ENCODE data around the gene CYBC1. TPM values are rescaled to one million over a fixed set of nuclear protein-coding genes. Genes with fewer than 3 reads are reported as not detected.
"Not testable (repeated sequence)": the region's sequence is repeated elsewhere in the genome, so short reads cannot be mapped to it uniquely, and the experiment has no call there.

The CYBC1 gene
- total RNA-seq, 1 experiment from 2014 or later = 174 TPM

GRCh38 chr17:82461827-82462524 lies 11.4 kb upstream of the CYBC1 start:
- intact Hi-C loops (cut with micrococcal nuclease; ENCODE audit: unreplicated experiment) = no loop called here
- Histone ChIP-seq H3K4me1 (ENCODE audit: control insufficient read depth, insufficient read depth, low read length) (peaks cover 15% of the 10 kb centered on the region), H3K36me3 (ENCODE audit: control insufficient read depth, insufficient read depth, low read length) (peaks cover 4% of the 10 kb centered on the region; the same call in 1 of the 2 replicates), H3K9me3 (ENCODE audit: control insufficient read depth, insufficient read depth, low read depth, low read length) (no peaks in the 10 kb centered on the region), H3K4me3 (ENCODE audit: low read depth in 2 of 2, low read length in 2 of 2) (no peak overlapping the region), H3K27me3 (ENCODE audit: control insufficient read depth, insufficient read depth, low read length) (no peaks in the 10 kb centered on the region), H3K27ac (ENCODE audit: low read length) (no peak overlapping the region)
- BruUV-seq (replicated peaks) = no TSS peak
- ATAC-seq (no peak), DNase-seq (ENCODE audit: low read depth, low spot score) (no peak)
- in situ Hi-C loops (cut with HindIII; ENCODE audit: low pct_unique_long_range_greater_than_20kb, low sequenced_read_pairs) = no loop called here
- ChIA-PET CTCF (no interaction called here), POLR2A (no interaction called here)
- no peak for TF ChIP-seq REST (IDR thresholded peaks at IDR 0.05; ENCODE audit: insufficient read depth in 1 of 2, low read depth in 2 of 2, low read length in 1 of 2)
- TF ChIP-seq SIN3A (IDR thresholded peaks at IDR 0.05; ENCODE audit: borderline replicate concordance, insufficient read depth, low read depth, low read length) = no peak
- TF ChIP-seq CTCF (IDR thresholded peaks at IDR 0.05) = no peak
- no peak for TF ChIP-seq POLR2AphosphoS5 (IDR thresholded peaks at IDR 0.05; ENCODE audit: low read depth, low read length)

GRCh38 chr17:82459936-82460335 lies 9.4 kb upstream of the CYBC1 start:
- in situ Hi-C loops (cut with HindIII; ENCODE audit: low pct_unique_long_range_greater_than_20kb, low sequenced_read_pairs); CTCF ChIA-PET; H3K9me3 ChIP-seq (ENCODE audit: control insufficient read depth, insufficient read depth, low read depth, low read length); H3K27me3 ChIP-seq (ENCODE audit: control insufficient read depth, insufficient read depth, low read length); H3K4me3 ChIP-seq (ENCODE audit: low read depth in 2 of 2, low read length in 2 of 2); DNase-seq (ENCODE audit: low read depth, low spot score); H3K27ac ChIP-seq (ENCODE audit: low read length); POLR2A ChIA-PET; H3K36me3 ChIP-seq (ENCODE audit: control insufficient read depth, insufficient read depth, low read length); ATAC-seq; intact Hi-C loops (cut with micrococcal nuclease; ENCODE audit: unreplicated experiment): not testable (repeated sequence)
- H3K4me1 ChIP-seq (ENCODE audit: control insufficient read depth, insufficient read depth, low read length) = peaks cover 15% of the 10 kb centered on the region
- TSS peak; percentile 58 for BruUV-seq (replicated peaks)

- ChIA-PET POLR2A (interaction anchor here (0.6 kb wide), 1 partner anchor 32 kb away, joined by 4 read pairs; no protein-coding TSS in a partner anchor), CTCF (no interaction called here)
- H3K27ac ChIP-seq (ENCODE audit: low read length) = peak overlapping the region; percentile 62
- DNase-seq (ENCODE audit: low read depth, low spot score) = no peak
- TF ChIP-seq CTCF (IDR thresholded peaks at IDR 0.05) (no peak), TCF7L2 (IDR thresholded peaks at IDR 0.05; ENCODE audit: low read depth, low read length) (peak; percentile 93), POLR2AphosphoS5 (IDR thresholded peaks at IDR 0.05; ENCODE audit: low read depth, low read length) (no peak), SIN3A (IDR thresholded peaks at IDR 0.05; ENCODE audit: borderline replicate concordance, insufficient read depth, low read depth, low read length) (no peak), REST (IDR thresholded peaks at IDR 0.05; ENCODE audit: insufficient read depth in 1 of 2, low read depth in 2 of 2, low read length in 1 of 2) (no peak)
- in situ Hi-C loops (cut with HindIII; ENCODE audit: low pct_unique_long_range_greater_than_20kb, low sequenced_read_pairs) (no loop called here), intact Hi-C loops (cut with micrococcal nuclease; ENCODE audit: unreplicated experiment) (no loop called here)
- H3K4me3 ChIP-seq (ENCODE audit: low read depth in 2 of 2, low read length in 2 of 2) = peak overlapping the region; percentile 83 to 85
- no peaks in the 10 kb centered on the region for H3K27me3 ChIP-seq (ENCODE audit: control insufficient read depth, insufficient read depth, low read length)
- no TSS peak for BruUV-seq (replicated peaks)
- H3K36me3 ChIP-seq (ENCODE audit: control insufficient read depth, insufficient read depth, low read length) = peaks cover 4% of the 10 kb centered on the region; the same call in 1 of the 2 replicates
- H3K4me1 ChIP-seq (ENCODE audit: control insufficient read depth, insufficient read depth, low read length) = peaks cover 15% of the 10 kb centered on the region
- ATAC-seq = peak; percentile 2; the same call in 1 of the 2 replicates
- H3K9me3 ChIP-seq (ENCODE audit: control insufficient read depth, insufficient read depth, low read depth, low read length) = no peaks in the 10 kb centered on the region
Observed at GRCh38 chr17:82458885-82459424, 8.4 kb upstream of the CYBC1 start.

Measured in Panc1 (cell line).